Anterior cingulate cortex (tissue), 58 donors: ENCODE results near the gene SELENOI.

Experiments
- DNase-seq, 58 donors: peaks; one replicate each; lab custom pipeline; 2025; lab: John Stamatoyannopoulos, UW

SELENOI gene

GRCh38 chr2:26444236-26444635, 98.3 kb downstream of the SELENOI start:
- DNase-seq: no peak
